OCI-LY7 (cell line): Measurements from ENCODE around the gene SNAI3. TPM values are rescaled to one million over a fixed set of nuclear protein-coding genes. Genes with fewer than 3 reads are reported as not detected.

Experiments used
- BruUV-seq: library from RNA; stranded (reverse); fragments of 400-500 nt; replicated peaks from 2 replicates; lab custom pipeline; 2021; lab: Mats Ljungman, UMichigan
- CTCF ChIA-PET: fragments of 300-600 bp; sonication (Branson Sonifier 250); formaldehyde crosslinking; loops from one replicate; lab custom pipeline; 2022; ENCODE audit warnings: antibody characterized with exemption; ENCODE audit not compliant: unreplicated experiment; lab: Charles Lee
- POLR2A ChIA-PET: fragments of 300-600 bp; sonication (Branson Sonifier 250); formaldehyde crosslinking; loops from one replicate; lab custom pipeline; 2022; ENCODE audit warnings: antibody characterized with exemption; lab: Charles Lee
- DNase-seq: peaks from one replicate; pipeline ENCODE4 v3.0.0-alpha.2; 2015; ENCODE audit warnings: low spot score
- H2AFZ ChIP-seq: fragments of 200-600 bp; sonication (generic), shearing (Covaris generic); 2 replicates; pipeline ENCODE4 v1.6.1; 2014; ENCODE audit warnings: mild to moderate bottlenecking, antibody characterized with exemption, low read length, moderate library complexity
- H3K27ac ChIP-seq: fragments of 200-600 bp; sonication (generic); 2 replicates; pipeline ENCODE4 v1.5.1; 2014; ENCODE audit warnings: mixed run types, low read depth, mild to moderate bottlenecking, moderate library complexity, low read length, inconsistent platforms; ENCODE audit not compliant: poor library complexity, severe bottlenecking
- H3K36me3 ChIP-seq: fragments of 200-600 bp; sonication (generic); 2 replicates; pipeline ENCODE4 v1.6.1; 2014; ENCODE audit warnings: mild to moderate bottlenecking, antibody characterized with exemption, low read length, moderate library complexity, mixed read lengths; ENCODE audit not compliant: insufficient read depth
- H3K4me1 ChIP-seq: fragments of 200-600 bp; sonication (generic); 2 replicates; pipeline ENCODE4 v1.5.1; 2014; ENCODE audit warnings: mild to moderate bottlenecking, low read length; ENCODE audit not compliant: insufficient read depth, poor library complexity, severe bottlenecking
- H3K4me2 ChIP-seq: fragments of 200-600 bp; sonication (generic); 2 replicates; pipeline ENCODE4 v1.6.1; 2014; ENCODE audit warnings: mild to moderate bottlenecking, low read length
- H3K4me3 ChIP-seq: fragments of 200-600 bp; sonication (generic); 2 replicates; pipeline ENCODE4 v1.5.1; 2014; ENCODE audit warnings: mild to moderate bottlenecking, low read depth, low read length; ENCODE audit not compliant: poor library complexity, severe bottlenecking
- H3K79me2 ChIP-seq: fragments of 200-600 bp; sonication (generic); 2 replicates; pipeline ENCODE4 v1.6.1; 2016; ENCODE audit warnings: low read depth, mild to moderate bottlenecking, low read length, moderate library complexity, mixed read lengths; ENCODE audit not compliant: insufficient read depth
- H3K9me2 ChIP-seq: fragments of 200-600 bp; sonication (generic); 2 replicates; pipeline ENCODE4 v1.6.1; 2016; ENCODE audit warnings: mild to moderate bottlenecking, low read length, mixed read lengths; ENCODE audit not compliant: insufficient read depth
- H3K9me3 ChIP-seq: fragments of 200-600 bp; sonication (generic); 2 replicates; pipeline ENCODE4 v1.6.1; 2014; ENCODE audit warnings: mild to moderate bottlenecking, mixed run types, low read length, mixed read lengths
- H4K20me1 ChIP-seq: fragments of 200-600 bp; sonication (generic); 2 replicates; pipeline ENCODE4 v1.6.1; 2014; ENCODE audit warnings: mild to moderate bottlenecking, antibody characterized with exemption, low read length, moderate library complexity, mixed read lengths; ENCODE audit not compliant: insufficient read depth
- EZH2phosphoT487 ChIP-seq: fragments of 200-600 bp; sonication (generic); IDR thresholded peaks from 2 replicates; pipeline ENCODE4 v1.6.1; 2018; ENCODE audit warnings: low read depth, borderline replicate concordance, mild to moderate bottlenecking, mixed run types, antibody characterized with exemption, low read length, moderate library complexity, mixed read lengths
- intact Hi-C: fragments of 100-400 bp; cut with micrococcal nuclease; formaldehyde crosslinking; loops from one replicate; pipeline ENCODE4 v1.10.0; 2022; ENCODE audit not compliant: unreplicated experiment
- total RNA-seq, 2 experiments: library from RNA; depleted of rRNA in 1 of 2; stranded (reverse); fragments of >200 nt in 1 of 2; shearing (Covaris generic) in 1 of 2; gene quantifications; 2 replicates each; pipeline ENCODE4 v1.2.3, GENCODE V29; 2014 to 2022
- TF ChIP-seq, protein P1 (sequence below): fragments of 200-600 bp; sonication (generic); conservative IDR thresholded peaks from 2 replicates; pipeline ENCODE4 v1.5.1; 2014; ENCODE audit warnings: mild to moderate bottlenecking, antibody characterized with exemption, low read length, moderate library complexity, mixed read lengths

The SNAI3 gene
- total RNA-seq, 2 experiments from 2014 or later, result 3.1 to 3.3 TPM

DNA sequence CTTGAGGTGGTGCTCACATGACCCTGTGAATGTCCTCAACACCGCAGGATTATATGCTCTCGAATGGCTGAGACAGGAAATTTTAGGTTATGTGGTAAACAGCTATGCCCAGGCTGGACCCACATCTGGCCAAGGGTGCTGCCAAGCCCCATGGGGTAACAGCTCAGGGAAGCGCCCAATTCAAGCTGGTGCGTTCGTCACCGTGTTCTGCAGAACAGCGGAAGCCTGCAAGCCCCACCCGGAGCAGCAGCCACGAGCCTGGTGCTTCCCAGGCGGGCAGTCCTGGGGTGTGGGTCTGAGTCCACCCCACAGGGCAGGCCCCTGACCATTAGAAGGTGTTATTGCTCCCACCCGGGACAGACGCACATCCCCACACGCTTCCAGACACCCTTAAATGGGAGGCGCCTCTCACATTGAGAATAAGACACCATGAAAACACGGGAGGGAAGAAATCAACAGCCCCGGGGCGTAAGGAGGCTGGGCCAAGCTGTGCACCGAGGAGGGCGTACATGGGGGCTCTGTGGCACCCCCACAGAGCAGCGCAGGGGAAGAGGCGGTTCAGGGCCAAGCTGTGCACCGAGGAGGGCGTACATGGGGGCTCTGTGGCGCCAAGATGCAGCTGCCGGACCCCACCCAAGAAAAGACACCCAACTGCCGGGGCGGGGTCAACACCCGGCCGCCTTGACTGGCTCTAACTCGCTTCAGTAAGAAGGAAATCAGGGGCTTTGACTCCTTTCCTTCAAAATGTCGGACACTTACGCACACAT is 32.5 kb downstream of the SNAI3 start:
- Histone ChIP-seq H3K9me2 (no peaks in the 10 kb centered on the region), H3K27ac (no peak overlapping the region), H2AFZ (no peak overlapping the region), H3K9me3 (no peaks in the 10 kb centered on the region), H3K79me2 (peaks cover 20% of the 10 kb centered on the region), H3K4me3 (no peak overlapping the region), H3K4me2 (no peak overlapping the region), H4K20me1 (peaks cover 11% of the 10 kb centered on the region), H3K36me3 (peaks cover 48% of the 10 kb centered on the region), H3K4me1 (peaks cover 27% of the 10 kb centered on the region)
- POLR2A ChIA-PET, result no interaction called here
- CTCF ChIA-PET, result no interaction called here
- no peak for DNase-seq
- intact Hi-C loops, result loop anchor here (5.0 kb wide), 1 partner anchor 1004 kb away; the partner anchor contains the start of genes CHMP1A and SPATA33
- TF ChIP-seq, protein P1, sequence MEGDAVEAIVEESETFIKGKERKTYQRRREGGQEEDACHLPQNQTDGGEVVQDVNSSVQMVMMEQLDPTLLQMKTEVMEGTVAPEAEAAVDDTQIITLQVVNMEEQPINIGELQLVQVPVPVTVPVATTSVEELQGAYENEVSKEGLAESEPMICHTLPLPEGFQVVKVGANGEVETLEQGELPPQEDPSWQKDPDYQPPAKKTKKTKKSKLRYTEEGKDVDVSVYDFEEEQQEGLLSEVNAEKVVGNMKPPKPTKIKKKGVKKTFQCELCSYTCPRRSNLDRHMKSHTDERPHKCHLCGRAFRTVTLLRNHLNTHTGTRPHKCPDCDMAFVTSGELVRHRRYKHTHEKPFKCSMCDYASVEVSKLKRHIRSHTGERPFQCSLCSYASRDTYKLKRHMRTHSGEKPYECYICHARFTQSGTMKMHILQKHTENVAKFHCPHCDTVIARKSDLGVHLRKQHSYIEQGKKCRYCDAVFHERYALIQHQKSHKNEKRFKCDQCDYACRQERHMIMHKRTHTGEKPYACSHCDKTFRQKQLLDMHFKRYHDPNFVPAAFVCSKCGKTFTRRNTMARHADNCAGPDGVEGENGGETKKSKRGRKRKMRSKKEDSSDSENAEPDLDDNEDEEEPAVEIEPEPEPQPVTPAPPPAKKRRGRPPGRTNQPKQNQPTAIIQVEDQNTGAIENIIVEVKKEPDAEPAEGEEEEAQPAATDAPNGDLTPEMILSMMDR, result no peak
- no peak for TF ChIP-seq EZH2phosphoT487
- BruUV-seq, result no TSS peak

DNA sequence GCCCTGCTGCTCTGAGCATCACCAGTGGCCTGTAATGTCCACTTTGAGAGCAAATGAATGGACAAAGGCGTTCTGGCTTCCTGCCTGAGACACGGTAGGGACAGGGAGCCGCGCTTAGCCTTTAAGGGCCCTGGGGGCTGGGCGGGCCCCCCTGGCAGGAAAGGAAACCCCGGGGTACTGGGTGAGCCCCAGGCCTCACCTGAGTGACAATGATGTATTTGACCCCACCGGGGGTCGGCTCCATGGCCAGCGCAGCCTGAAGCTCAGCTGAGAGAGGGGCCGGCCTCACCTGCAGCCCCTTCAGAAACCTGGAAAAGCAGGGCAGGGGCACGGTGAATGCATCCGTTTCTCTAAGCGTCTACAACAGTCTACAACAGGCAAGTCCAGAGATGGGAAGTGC is 33.2 kb downstream of the SNAI3 start:
- Histone ChIP-seq H4K20me1 (peaks cover 14% of the 10 kb centered on the region), H3K9me2 (no peaks in the 10 kb centered on the region), H2AFZ (no peak overlapping the region), H3K36me3 (peaks cover 52% of the 10 kb centered on the region), H3K4me2 (no peak overlapping the region), H3K27ac (no peak overlapping the region), H3K4me3 (no peak overlapping the region), H3K79me2 (peaks cover 27% of the 10 kb centered on the region), H3K4me1 (peaks cover 31% of the 10 kb centered on the region), H3K9me3 (no peaks in the 10 kb centered on the region)
- ChIA-PET POLR2A (no interaction called here), CTCF (no interaction called here)
- no TSS peak for BruUV-seq
- no peak for DNase-seq
- intact Hi-C loops, result loop anchor here (5.0 kb wide), 1 partner anchor 1004 kb away; the partner anchor contains the start of genes CHMP1A and SPATA33
- TF ChIP-seq EZH2phosphoT487, result no peak
- TF ChIP-seq, protein P1, result no peak

DNA sequence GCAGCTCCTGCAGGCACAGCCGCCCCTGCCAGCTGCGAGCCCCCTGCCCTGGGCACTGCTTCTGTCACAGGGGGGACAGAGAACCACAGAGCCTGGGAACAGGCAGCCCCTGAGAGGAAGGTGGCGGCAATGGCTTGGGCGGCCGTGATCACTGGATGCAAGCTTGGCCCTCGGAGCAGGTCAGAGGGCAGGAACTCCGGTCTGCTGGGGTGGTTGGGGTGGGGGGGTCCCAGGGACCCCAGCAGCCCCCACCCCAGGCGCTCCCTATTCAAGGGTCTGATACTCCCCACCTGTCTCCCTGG is 33.6 kb downstream of the SNAI3 start:
- no peak for TF ChIP-seq EZH2phosphoT487
- TF ChIP-seq, protein P1, result no peak
- intact Hi-C loops, result loop anchor here (5.0 kb wide), 1 partner anchor 1005 kb away; the partner anchor contains the start of genes CHMP1A and SPATA33
- no TSS peak for BruUV-seq
- Histone ChIP-seq H3K9me3 (no peaks in the 10 kb centered on the region), H3K4me2 (no peak overlapping the region), H2AFZ (no peak overlapping the region), H3K27ac (no peak overlapping the region), H3K36me3 (peaks cover 52% of the 10 kb centered on the region), H3K9me2 (no peaks in the 10 kb centered on the region), H4K20me1 (peaks cover 17% of the 10 kb centered on the region), H3K79me2 (peaks cover 31% of the 10 kb centered on the region), H3K4me3 (no peak overlapping the region), H3K4me1 (peaks cover 35% of the 10 kb centered on the region)
- POLR2A ChIA-PET, result interaction anchor here (0.8 kb wide), 1 partner anchor 12 kb away, joined by 3 read pairs; no protein-coding TSS in a partner anchor
- no peak for DNase-seq
- CTCF ChIA-PET, result no interaction called here
